SK-N-SH treated with all-trans-retinoic acid at 6 μM for 48 hours (cell line): ENCODE measurements around the gene TMIE.

Source experiments
- ATAC-seq: fragments of 200-7000 bp; cut with Tn5 transposase; 3 replicates; pipeline ENCODE4 v1.9.1; 2020; ENCODE audit warnings: mild to moderate bottlenecking, moderate library complexity
- BACH2 ChIP-seq: fragments of 250-450 bp; sonication (Bioruptor Pico); IDR thresholded peaks from 2 replicates; pipeline ENCODE4 v1.9.0; 2021; ENCODE audit warnings: mild to moderate bottlenecking, borderline replicate concordance
- ISL1 ChIP-seq: fragments of 250-450 bp; sonication (Bioruptor Pico); IDR thresholded peaks from 2 replicates; pipeline ENCODE4 v2.1.2; 2022; ENCODE audit warnings: mild to moderate bottlenecking, moderate library complexity
- OSR1 ChIP-seq: fragments of 250-450 bp; sonication (Bioruptor Pico); IDR thresholded peaks from 2 replicates; pipeline ENCODE4 v1.8.0; 2022; ENCODE audit warnings: moderate library complexity, mild to moderate bottlenecking, inconsistent platforms
- PPARA ChIP-seq: fragments of 250-450 bp; sonication (Bioruptor Pico); IDR thresholded peaks from 2 replicates; pipeline ENCODE4 v1.5.0; 2020; ENCODE audit warnings: mild to moderate bottlenecking, borderline replicate concordance
- RARB ChIP-seq: fragments of 250-450 bp; sonication (Bioruptor Pico); IDR thresholded peaks from 2 replicates; pipeline ENCODE4 v1.8.0; 2021; ENCODE audit warnings: mild to moderate bottlenecking, moderate library complexity
- TCF4 ChIP-seq: fragments of 250-450 bp; sonication (Bioruptor Pico); IDR thresholded peaks from 2 replicates; pipeline ENCODE4 v1.8.0; 2021; ENCODE audit warnings: mild to moderate bottlenecking, moderate library complexity, borderline replicate concordance
- TOX ChIP-seq: fragments of 250-450 bp; sonication (Bioruptor Pico); IDR thresholded peaks from 2 replicates; pipeline ENCODE4 v1.8.0; 2021; ENCODE audit warnings: mild to moderate bottlenecking, moderate library complexity, borderline replicate concordance
- ZC3H10 ChIP-seq: fragments of 250-450 bp; sonication (Bioruptor Pico); IDR thresholded peaks from 2 replicates; pipeline ENCODE4 v1.5.1; 2021; ENCODE audit warnings: mild to moderate bottlenecking, moderate library complexity
- ZFP30 ChIP-seq: fragments of 450-650 bp; formaldehyde crosslinking; IDR thresholded peaks from 2 replicates; pipeline ENCODE4 v1.5.0; 2022; ENCODE audit warnings: mild to moderate bottlenecking, moderate library complexity
- ZNF70 ChIP-seq: fragments of 450-650 bp; formaldehyde crosslinking; IDR thresholded peaks from 2 replicates; pipeline ENCODE4 v1.5.0; 2020; ENCODE audit warnings: mild to moderate bottlenecking, moderate library complexity
- ZNF8 ChIP-seq: fragments of 450-650 bp; formaldehyde crosslinking; IDR thresholded peaks from 2 replicates; pipeline ENCODE4 v1.5.0; 2020; ENCODE audit warnings: mild to moderate bottlenecking, moderate library complexity
- TF ChIP-seq, protein P1 (sequence below): fragments of 250-450 bp; sonication (Bioruptor Pico); IDR thresholded peaks from 2 replicates; pipeline ENCODE4 v1.5.0; 2020; ENCODE audit warnings: mild to moderate bottlenecking, moderate library complexity
- TF ChIP-seq, protein P2 (sequence below): fragments of 250-450 bp; sonication (Bioruptor Pico); IDR thresholded peaks from 2 replicates; pipeline ENCODE4 v1.8.0; 2020; ENCODE audit warnings: mild to moderate bottlenecking, moderate library complexity, borderline replicate concordance
- TF ChIP-seq, protein P3 (sequence below): fragments of 250-450 bp; sonication (Bioruptor Pico); IDR thresholded peaks from 2 replicates; pipeline ENCODE4 v1.5.1; 2021; ENCODE audit warnings: mild to moderate bottlenecking, moderate library complexity
- TF ChIP-seq, protein P4 (sequence below): fragments of 250-450 bp; sonication (Bioruptor Pico); IDR thresholded peaks from 2 replicates; pipeline ENCODE4 v1.8.0; 2021; ENCODE audit warnings: low read depth, mild to moderate bottlenecking, moderate library complexity, borderline replicate concordance

Gene TMIE

DNA sequence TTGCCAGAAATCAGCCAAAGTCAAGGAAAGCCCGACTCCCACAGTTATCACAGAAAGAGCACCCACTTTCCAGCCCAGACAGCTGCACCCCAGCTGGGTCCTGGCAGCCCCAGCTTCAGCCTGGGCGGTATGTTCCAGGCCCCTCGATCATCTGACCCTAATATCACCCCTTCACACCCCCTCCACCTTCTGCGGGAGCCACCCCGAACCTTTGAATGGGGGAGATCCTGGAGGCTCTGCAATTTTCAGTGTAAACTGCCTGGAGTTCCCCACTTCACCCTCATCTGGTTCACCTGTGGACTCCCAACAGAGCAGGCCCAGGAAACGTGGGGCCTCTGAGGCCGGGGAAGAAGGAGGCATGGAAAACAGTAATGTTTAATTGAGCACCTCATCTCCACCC, 10.6 kb downstream of the TMIE start (continued):
- TF ChIP-seq, protein P1, sequence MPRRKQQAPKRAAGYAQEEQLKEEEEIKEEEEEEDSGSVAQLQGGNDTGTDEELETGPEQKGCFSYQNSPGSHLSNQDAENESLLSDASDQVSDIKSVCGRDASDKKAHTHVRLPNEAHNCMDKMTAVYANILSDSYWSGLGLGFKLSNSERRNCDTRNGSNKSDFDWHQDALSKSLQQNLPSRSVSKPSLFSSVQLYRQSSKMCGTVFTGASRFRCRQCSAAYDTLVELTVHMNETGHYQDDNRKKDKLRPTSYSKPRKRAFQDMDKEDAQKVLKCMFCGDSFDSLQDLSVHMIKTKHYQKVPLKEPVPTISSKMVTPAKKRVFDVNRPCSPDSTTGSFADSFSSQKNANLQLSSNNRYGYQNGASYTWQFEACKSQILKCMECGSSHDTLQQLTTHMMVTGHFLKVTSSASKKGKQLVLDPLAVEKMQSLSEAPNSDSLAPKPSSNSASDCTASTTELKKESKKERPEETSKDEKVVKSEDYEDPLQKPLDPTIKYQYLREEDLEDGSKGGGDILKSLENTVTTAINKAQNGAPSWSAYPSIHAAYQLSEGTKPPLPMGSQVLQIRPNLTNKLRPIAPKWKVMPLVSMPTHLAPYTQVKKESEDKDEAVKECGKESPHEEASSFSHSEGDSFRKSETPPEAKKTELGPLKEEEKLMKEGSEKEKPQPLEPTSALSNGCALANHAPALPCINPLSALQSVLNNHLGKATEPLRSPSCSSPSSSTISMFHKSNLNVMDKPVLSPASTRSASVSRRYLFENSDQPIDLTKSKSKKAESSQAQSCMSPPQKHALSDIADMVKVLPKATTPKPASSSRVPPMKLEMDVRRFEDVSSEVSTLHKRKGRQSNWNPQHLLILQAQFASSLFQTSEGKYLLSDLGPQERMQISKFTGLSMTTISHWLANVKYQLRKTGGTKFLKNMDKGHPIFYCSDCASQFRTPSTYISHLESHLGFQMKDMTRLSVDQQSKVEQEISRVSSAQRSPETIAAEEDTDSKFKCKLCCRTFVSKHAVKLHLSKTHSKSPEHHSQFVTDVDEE (CRISPR knock-in tag) = no peak
- TF ChIP-seq, protein P2, sequence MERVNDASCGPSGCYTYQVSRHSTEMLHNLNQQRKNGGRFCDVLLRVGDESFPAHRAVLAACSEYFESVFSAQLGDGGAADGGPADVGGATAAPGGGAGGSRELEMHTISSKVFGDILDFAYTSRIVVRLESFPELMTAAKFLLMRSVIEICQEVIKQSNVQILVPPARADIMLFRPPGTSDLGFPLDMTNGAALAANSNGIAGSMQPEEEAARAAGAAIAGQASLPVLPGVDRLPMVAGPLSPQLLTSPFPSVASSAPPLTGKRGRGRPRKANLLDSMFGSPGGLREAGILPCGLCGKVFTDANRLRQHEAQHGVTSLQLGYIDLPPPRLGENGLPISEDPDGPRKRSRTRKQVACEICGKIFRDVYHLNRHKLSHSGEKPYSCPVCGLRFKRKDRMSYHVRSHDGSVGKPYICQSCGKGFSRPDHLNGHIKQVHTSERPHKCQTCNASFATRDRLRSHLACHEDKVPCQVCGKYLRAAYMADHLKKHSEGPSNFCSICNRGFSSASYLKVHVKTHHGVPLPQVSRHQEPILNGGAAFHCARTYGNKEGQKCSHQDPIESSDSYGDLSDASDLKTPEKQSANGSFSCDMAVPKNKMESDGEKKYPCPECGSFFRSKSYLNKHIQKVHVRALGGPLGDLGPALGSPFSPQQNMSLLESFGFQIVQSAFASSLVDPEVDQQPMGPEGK (CRISPR knock-in tag) = no peak
- no peak for TF ChIP-seq PPARA
- TF ChIP-seq, protein P3, sequence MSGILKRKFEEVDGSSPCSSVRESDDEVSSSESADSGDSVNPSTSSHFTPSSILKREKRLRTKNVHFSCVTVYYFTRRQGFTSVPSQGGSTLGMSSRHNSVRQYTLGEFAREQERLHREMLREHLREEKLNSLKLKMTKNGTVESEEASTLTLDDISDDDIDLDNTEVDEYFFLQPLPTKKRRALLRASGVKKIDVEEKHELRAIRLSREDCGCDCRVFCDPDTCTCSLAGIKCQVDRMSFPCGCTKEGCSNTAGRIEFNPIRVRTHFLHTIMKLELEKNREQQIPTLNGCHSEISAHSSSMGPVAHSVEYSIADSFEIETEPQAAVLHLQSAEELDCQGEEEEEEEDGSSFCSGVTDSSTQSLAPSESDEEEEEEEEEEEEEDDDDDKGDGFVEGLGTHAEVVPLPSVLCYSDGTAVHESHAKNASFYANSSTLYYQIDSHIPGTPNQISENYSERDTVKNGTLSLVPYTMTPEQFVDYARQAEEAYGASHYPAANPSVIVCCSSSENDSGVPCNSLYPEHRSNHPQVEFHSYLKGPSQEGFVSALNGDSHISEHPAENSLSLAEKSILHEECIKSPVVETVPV (CRISPR knock-in tag) = no peak
- no peak for TF ChIP-seq BACH2

DNA sequence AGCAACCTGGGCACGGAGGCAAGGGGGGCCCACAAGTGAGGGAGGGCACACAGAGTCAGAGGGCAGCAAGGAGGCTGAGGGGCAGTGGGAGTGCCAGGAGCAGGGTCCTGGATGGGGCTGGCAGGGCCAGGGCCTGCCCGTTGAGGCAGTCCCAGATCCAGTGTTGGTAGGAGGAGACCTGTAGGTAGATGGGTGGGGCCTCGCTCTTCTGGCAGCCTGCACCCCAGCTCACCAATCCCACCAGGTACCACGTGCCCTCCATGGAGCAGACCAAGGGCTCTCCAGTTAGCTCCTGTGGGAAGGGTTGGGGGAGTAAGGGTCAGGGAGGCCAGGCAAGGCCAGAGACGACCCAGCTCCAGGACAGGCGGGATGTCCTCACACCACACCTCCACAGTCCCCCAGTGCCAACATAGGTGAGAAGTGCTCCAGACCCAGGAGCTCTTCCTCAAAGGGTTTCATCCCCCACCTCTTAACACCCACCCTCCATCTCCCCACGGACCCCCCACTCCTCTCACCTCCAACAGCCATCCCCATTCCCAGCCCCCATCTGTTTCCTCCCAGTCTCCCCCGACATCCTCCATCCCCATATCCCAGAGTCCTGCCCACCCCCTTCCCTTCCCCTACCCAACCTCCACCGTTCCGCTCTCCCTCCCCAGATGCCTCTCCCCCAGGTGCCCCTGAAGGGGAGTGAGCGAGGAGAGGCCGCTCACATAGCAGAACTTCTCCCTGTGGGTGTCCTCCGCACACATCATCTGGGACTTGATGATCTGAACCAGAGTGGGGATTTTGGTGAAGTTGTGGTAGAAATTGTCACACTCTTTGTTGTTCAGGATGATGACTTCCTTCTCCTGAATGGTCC, 11.2 kb downstream of the TMIE start:
- TF ChIP-seq PPARA (no peak), ISL1 (CRISPR knock-in tag) (no peak), ZC3H10 (CRISPR knock-in tag) (no peak), TCF4 (CRISPR knock-in tag) (no peak), TOX (no peak), OSR1 (no peak), ZNF70 (CRISPR knock-in tag) (no peak), BACH2 (no peak), ZNF8 (CRISPR knock-in tag) (no peak)
- TF ChIP-seq, protein P4, sequence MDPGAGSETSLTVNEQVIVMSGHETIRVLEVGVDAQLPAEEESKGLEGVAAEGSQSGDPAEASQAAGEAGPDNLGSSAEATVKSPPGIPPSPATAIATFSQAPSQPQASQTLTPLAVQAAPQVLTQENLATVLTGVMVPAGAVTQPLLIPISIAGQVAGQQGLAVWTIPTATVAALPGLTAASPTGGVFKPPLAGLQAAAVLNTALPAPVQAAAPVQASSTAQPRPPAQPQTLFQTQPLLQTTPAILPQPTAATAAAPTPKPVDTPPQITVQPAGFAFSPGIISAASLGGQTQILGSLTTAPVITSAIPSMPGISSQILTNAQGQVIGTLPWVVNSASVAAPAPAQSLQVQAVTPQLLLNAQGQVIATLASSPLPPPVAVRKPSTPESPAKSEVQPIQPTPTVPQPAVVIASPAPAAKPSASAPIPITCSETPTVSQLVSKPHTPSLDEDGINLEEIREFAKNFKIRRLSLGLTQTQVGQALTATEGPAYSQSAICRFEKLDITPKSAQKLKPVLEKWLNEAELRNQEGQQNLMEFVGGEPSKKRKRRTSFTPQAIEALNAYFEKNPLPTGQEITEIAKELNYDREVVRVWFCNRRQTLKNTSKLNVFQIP (CRISPR knock-in tag) = no peak
- TF ChIP-seq, protein P3 (CRISPR knock-in tag) = no peak
- no peak for ATAC-seq

DNA sequence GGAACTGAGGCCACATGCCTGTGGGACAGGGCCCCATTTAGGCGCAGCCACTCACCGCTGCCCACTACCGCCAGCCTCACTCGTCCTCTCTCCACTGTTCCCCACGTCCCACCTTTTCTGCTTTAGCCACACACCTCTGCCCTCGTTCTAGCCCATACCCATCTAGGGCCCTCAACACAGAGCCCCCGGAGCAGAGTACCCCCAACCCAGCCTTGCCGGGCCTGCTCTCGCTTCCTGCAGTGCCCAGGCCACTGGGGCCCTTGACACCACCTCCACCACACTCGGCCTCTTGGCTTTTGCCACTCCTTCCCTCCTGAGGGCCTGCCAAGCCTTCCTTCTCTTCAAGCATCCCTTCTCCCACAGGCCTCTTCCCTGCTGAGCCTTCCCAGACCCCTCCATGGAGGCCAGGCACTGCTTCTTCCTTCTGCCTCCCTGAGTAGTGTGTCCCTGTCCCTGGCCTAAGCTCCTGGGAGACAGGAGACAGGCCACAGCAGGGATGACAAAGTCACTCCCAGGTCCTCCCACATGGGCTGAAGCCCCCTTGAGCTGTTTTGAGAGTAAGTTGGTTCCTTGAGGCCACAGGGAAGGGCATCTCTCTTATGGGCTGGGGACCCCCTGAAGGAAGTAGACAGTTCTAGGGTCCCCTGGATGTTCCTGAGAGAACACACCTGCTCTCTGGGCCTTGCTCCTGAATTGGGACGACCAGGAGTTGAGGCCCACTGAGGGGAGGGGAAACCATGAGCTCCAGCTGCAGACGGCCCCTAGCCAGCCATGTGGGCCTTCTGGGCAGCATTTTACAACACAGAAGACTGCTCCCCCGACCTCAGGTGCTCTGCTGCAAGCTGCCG, 12.1 kb downstream of the TMIE start:
- no peak for ATAC-seq
- TF ChIP-seq ZC3H10 (CRISPR knock-in tag) = no peak
- TF ChIP-seq OSR1 = no peak
- no peak for TF ChIP-seq PPARA
- TF ChIP-seq, protein P1 (CRISPR knock-in tag) = no peak
- TF ChIP-seq, protein P3 (CRISPR knock-in tag) = no peak
- no peak for TF ChIP-seq TOX
- TF ChIP-seq ZFP30 (CRISPR knock-in tag) = no peak
- TF ChIP-seq RARB = no peak
- TF ChIP-seq BACH2 = no peak
